Peyer's patch (tissue), 4 donors: ENCODE measurements around the gene PTPRE.

Experiments used
- POLR2A ChIP-seq, 2 donors: fragments of 450-650 bp; IDR thresholded peaks; one replicate each; pipeline ENCODE4 v1.5.1; 2017; ENCODE audit warnings: antibody characterized with exemption in 2 of 2, mild to moderate bottlenecking in 2 of 2, moderate library complexity in 2 of 2
- TF ChIP-seq, protein P1 (sequence below), 6 experiments: fragments of 450-650 bp in 4 of 6; fragments of 200-600 bp in 2 of 6; sonication (generic) in 1 of 6; IDR thresholded peaks; one replicate each; pipeline ENCODE4 v1.5.1; 2017 to 2019; ENCODE audit warnings: antibody characterized with exemption in 6 of 6, mild to moderate bottlenecking in 3 of 6, moderate library complexity in 1 of 6

DNA sequence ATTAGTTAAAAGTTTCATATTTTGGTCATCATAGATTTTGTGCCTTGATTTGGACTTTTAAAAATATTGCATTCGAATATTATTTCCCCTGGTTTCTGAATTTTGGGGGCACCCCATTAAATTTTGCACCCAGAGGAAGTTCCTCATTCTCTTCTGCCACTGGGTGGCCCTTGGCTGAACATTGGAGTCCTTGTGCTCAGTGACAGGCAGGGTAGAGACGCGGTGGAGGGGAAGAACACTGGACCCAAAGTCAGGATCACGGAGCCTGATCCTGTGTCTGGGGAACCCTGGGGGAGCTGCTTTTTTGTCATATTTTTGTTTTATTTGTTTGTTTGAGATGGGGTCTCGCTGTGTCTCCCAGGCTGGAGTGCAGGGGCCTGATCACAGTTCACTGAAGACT is 144.6 kb downstream of the PTPRE start:
- TF ChIP-seq POLR2A (IDR thresholded peaks at IDR 0.05) = no peak
- TF ChIP-seq, protein P1, sequence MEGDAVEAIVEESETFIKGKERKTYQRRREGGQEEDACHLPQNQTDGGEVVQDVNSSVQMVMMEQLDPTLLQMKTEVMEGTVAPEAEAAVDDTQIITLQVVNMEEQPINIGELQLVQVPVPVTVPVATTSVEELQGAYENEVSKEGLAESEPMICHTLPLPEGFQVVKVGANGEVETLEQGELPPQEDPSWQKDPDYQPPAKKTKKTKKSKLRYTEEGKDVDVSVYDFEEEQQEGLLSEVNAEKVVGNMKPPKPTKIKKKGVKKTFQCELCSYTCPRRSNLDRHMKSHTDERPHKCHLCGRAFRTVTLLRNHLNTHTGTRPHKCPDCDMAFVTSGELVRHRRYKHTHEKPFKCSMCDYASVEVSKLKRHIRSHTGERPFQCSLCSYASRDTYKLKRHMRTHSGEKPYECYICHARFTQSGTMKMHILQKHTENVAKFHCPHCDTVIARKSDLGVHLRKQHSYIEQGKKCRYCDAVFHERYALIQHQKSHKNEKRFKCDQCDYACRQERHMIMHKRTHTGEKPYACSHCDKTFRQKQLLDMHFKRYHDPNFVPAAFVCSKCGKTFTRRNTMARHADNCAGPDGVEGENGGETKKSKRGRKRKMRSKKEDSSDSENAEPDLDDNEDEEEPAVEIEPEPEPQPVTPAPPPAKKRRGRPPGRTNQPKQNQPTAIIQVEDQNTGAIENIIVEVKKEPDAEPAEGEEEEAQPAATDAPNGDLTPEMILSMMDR (IDR thresholded peaks at IDR 0.05) = no peak
